Posterior cingulate gyrus (tissue), 11 donors: ENCODE data around the gene PITPNC1.
"Not testable (repeated sequence)": the region's sequence is repeated elsewhere in the genome, so short reads cannot be mapped to it uniquely, and the experiment has no call there.

Experiments used
- DNase-seq, 10 donors: peaks; one replicate each; pipeline versions ENCODE4 v3.0.0 to v3.0.0-alpha.2; 2020 to 2021; ENCODE audit warnings: mixed read lengths in 3 of 10
- intact Hi-C: fragments of 100-400 bp; cut with DNase I; formaldehyde crosslinking; loops from one replicate; pipeline ENCODE4 v1.15.1; 2023

Gene PITPNC1

GRCh38 chr17:67425571-67426160 is 48.6 kb downstream of the PITPNC1 start:
- no peak for DNase-seq
- intact Hi-C loops, result no loop called here

- intact Hi-C loops, result no loop called here
These were observed 50.3 kb downstream of the PITPNC1 start for GRCh38 chr17:67427424-67427823.

GRCh38 chr17:67430515-67430914 is 53.4 kb downstream of the PITPNC1 start:
- DNase-seq, intact Hi-C loops: not testable (repeated sequence)

More at GRCh38 chr17:67427424-67427823, 50.3 kb downstream of the PITPNC1 start:
- DNase-seq, result no peak

- DNase-seq, result no peak
- intact Hi-C loops, result no loop called here
These were observed 54.4 kb downstream of the PITPNC1 start for GRCh38 chr17:67431249-67432015.

GRCh38 chr17:67433248-67433924 is 56.3 kb downstream of the PITPNC1 start:
- intact Hi-C loops, result no loop called here
- no peak for DNase-seq

- DNase-seq, result no peak
- intact Hi-C loops, result no loop called here
These were observed 57.0 kb downstream of the PITPNC1 start for GRCh38 chr17:67434061-67434525.

- intact Hi-C loops, result no loop called here
- DNase-seq, result no peak
These were observed 58.0 kb downstream of the PITPNC1 start for GRCh38 chr17:67435122-67435521.

- intact Hi-C loops, result no loop called here
- DNase-seq, result no peak
These were observed 58.7 kb downstream of the PITPNC1 start for GRCh38 chr17:67435786-67436185.

GRCh38 chr17:67436233-67436632 is 59.2 kb downstream of the PITPNC1 start:
- no peak for DNase-seq
- intact Hi-C loops, result no loop called here

GRCh38 chr17:67438667-67439066 is 61.6 kb downstream of the PITPNC1 start:
- intact Hi-C loops, result no loop called here
- no peak for DNase-seq

GRCh38 chr17:67439269-67439668 is 62.2 kb downstream of the PITPNC1 start:
- no peak for DNase-seq
- intact Hi-C loops, result no loop called here

GRCh38 chr17:67440277-67441051 is 63.4 kb downstream of the PITPNC1 start:
- no peak for DNase-seq
- intact Hi-C loops, result no loop called here

GRCh38 chr17:67441052-67441895 is 64.2 kb downstream of the PITPNC1 start:
- intact Hi-C loops, result no loop called here
- DNase-seq, result peak in 1 of 10 donors; percentile 65

GRCh38 chr17:67441896-67442219 is 64.8 kb downstream of the PITPNC1 start:
- no peak for DNase-seq
- intact Hi-C loops, result no loop called here

GRCh38 chr17:67442787-67443624 is 65.9 kb downstream of the PITPNC1 start:
- peak in 1 of 10 donors; percentile 44 for DNase-seq
- intact Hi-C loops, result no loop called here

- DNase-seq, result peak in 1 of 10 donors; percentile 26
These were observed 67.0 kb downstream of the PITPNC1 start for GRCh38 chr17:67443931-67444595.

GRCh38 chr17:67448449-67448848 is 71.4 kb downstream of the PITPNC1 start:
- intact Hi-C loops, result no loop called here
- DNase-seq, result no peak

More at GRCh38 chr17:67443931-67444595, 67.0 kb downstream of the PITPNC1 start:
- intact Hi-C loops, result no loop called here

- DNase-seq, result no peak
- intact Hi-C loops, result no loop called here
These were observed 72.0 kb downstream of the PITPNC1 start for GRCh38 chr17:67449065-67449464.
